Peyer's patch (tissue), 4 donors: ENCODE data around the gene NTSR2.

Experiments used
- POLR2A ChIP-seq, 2 donors: fragments of 450-650 bp; IDR thresholded peaks; one replicate each; pipeline ENCODE4 v1.5.1; 2017; ENCODE audit warnings: antibody characterized with exemption in 2 of 2, mild to moderate bottlenecking in 2 of 2, moderate library complexity in 2 of 2
- TF ChIP-seq, protein P1 (sequence below), 6 experiments: fragments of 450-650 bp in 4 of 6; fragments of 200-600 bp in 2 of 6; sonication (generic) in 1 of 6; IDR thresholded peaks; one replicate each; pipeline ENCODE4 v1.5.1; 2017 to 2019; ENCODE audit warnings: antibody characterized with exemption in 6 of 6, mild to moderate bottlenecking in 3 of 6, moderate library complexity in 1 of 6

GRCh38 chr2:11635141-11635540 lies 34.9 kb downstream of the NTSR2 start:
- TF ChIP-seq, protein P1, sequence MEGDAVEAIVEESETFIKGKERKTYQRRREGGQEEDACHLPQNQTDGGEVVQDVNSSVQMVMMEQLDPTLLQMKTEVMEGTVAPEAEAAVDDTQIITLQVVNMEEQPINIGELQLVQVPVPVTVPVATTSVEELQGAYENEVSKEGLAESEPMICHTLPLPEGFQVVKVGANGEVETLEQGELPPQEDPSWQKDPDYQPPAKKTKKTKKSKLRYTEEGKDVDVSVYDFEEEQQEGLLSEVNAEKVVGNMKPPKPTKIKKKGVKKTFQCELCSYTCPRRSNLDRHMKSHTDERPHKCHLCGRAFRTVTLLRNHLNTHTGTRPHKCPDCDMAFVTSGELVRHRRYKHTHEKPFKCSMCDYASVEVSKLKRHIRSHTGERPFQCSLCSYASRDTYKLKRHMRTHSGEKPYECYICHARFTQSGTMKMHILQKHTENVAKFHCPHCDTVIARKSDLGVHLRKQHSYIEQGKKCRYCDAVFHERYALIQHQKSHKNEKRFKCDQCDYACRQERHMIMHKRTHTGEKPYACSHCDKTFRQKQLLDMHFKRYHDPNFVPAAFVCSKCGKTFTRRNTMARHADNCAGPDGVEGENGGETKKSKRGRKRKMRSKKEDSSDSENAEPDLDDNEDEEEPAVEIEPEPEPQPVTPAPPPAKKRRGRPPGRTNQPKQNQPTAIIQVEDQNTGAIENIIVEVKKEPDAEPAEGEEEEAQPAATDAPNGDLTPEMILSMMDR (IDR thresholded peaks at IDR 0.05), result no peak
- no peak for TF ChIP-seq POLR2A (IDR thresholded peaks at IDR 0.05)
